Naive thymus-derived CD4-positive, alpha-beta T cell (primary cell): Measurements from ENCODE around the gene DUSP2. TPM values are rescaled to one million over a fixed set of nuclear protein-coding genes. Genes with fewer than 3 reads are reported as not detected.

Source experiments
- ATAC-seq: fragments of 150-1000 bp; cut with Tn5 transposase; 2 replicates; pipeline ENCODE4 v1.10.0; 2021; ENCODE audit warnings: mild to moderate bottlenecking, moderate library complexity
- CTCF ChIA-PET: fragments of 350-600 bp; sonication (Branson Sonifier 250); formaldehyde crosslinking; loops from one replicate; lab custom pipeline; 2021; ENCODE audit warnings: antibody characterized with exemption; lab: Charles Lee
- POLR2A ChIA-PET: fragments of 350-600 bp; sonication (Branson Sonifier 250); formaldehyde crosslinking; loops from one replicate; lab custom pipeline; 2021; ENCODE audit warnings: antibody characterized with exemption, inconsistent platforms; lab: Charles Lee
- DNase-seq, 9 donors: peaks; one replicate each; pipeline versions ENCODE4 v3.0.0 to v3.0.0-alpha.2; 2020 to 2022; ENCODE audit warnings: mixed read lengths in 1 of 9
- H3K27ac ChIP-seq: one replicate; pipeline ENCODE4 v1.7.0; 2013; ENCODE audit warnings: mild to moderate bottlenecking, low read depth, low read length, moderate library complexity
- H3K27me3 ChIP-seq, 2 donors: one replicate each; pipeline ENCODE4 v1.7.0; 2013; ENCODE audit warnings: low read length in 2 of 2, mild to moderate bottlenecking in 2 of 2, moderate library complexity in 2 of 2; ENCODE audit not compliant: control insufficient read depth in 2 of 2, insufficient read depth in 2 of 2
- H3K36me3 ChIP-seq, 3 experiments: 1 replicate in 2 of 3; 2 replicates in 1 of 3; pipeline ENCODE4 v1.7.0; 2013; ENCODE audit warnings: low read length in 3 of 3, mild to moderate bottlenecking in 3 of 3, moderate library complexity in 1 of 3; ENCODE audit not compliant: insufficient read depth in 3 of 3, control insufficient read depth in 2 of 3
- H3K4me1 ChIP-seq, 2 donors: one replicate each; pipeline ENCODE4 v1.7.0; 2013; ENCODE audit warnings: low read length in 2 of 2, mild to moderate bottlenecking in 2 of 2, moderate library complexity in 1 of 2; ENCODE audit not compliant: control insufficient read depth in 2 of 2, insufficient read depth in 2 of 2
- H3K4me3 ChIP-seq: 2 replicates; pipeline ENCODE4 v1.7.0; 2013; ENCODE audit warnings: mild to moderate bottlenecking, low read length
- H3K9me3 ChIP-seq, 3 experiments: 1 replicate in 2 of 3; 2 replicates in 1 of 3; pipeline ENCODE4 v1.7.0; 2013; ENCODE audit warnings: low read length in 3 of 3; ENCODE audit not compliant: control insufficient read depth in 2 of 3
- H3K27ac Mint-ChIP-seq, 9 donors: one replicate each; pipeline ENCODE4 v1.8.0; 2020 to 2022; ENCODE audit warnings: mixed read lengths in 9 of 9, mild to moderate bottlenecking in 8 of 9, moderate library complexity in 5 of 9, inconsistent platforms in 2 of 9
- H3K27me3 Mint-ChIP-seq, 5 donors: one replicate each; pipeline ENCODE4 v1.8.0; 2021 to 2022; ENCODE audit warnings: mixed read lengths in 5 of 5, mild to moderate bottlenecking in 1 of 5
- H3K36me3 Mint-ChIP-seq, 5 donors: one replicate each; pipeline ENCODE4 v1.8.0; 2020 to 2022; ENCODE audit warnings: mixed read lengths in 5 of 5, mild to moderate bottlenecking in 3 of 5, inconsistent platforms in 1 of 5
- H3K4me1 Mint-ChIP-seq, 7 donors: one replicate each; pipeline ENCODE4 v1.8.0; 2020 to 2022; ENCODE audit warnings: mixed read lengths in 7 of 7, mild to moderate bottlenecking in 3 of 7, inconsistent platforms in 1 of 7
- H3K4me3 Mint-ChIP-seq, 10 donors: one replicate each; pipeline ENCODE4 v1.8.0; 2020 to 2022; ENCODE audit warnings: mild to moderate bottlenecking in 10 of 10, mixed read lengths in 10 of 10, moderate library complexity in 6 of 10, inconsistent platforms in 2 of 10
- H3K9me3 Mint-ChIP-seq, 11 donors: one replicate each; pipeline ENCODE4 v1.8.0; 2020 to 2022; ENCODE audit warnings: mixed read lengths in 11 of 11, mild to moderate bottlenecking in 4 of 11, inconsistent platforms in 1 of 11, moderate library complexity in 1 of 11
- intact Hi-C, 2 donors: fragments of 100-400 bp; cut with micrococcal nuclease; formaldehyde crosslinking; loops; one replicate each; pipeline ENCODE4 v1.15.1; 2023
- polyA plus RNA-seq, 2 donors: library from polyadenylated mRNA; unstranded; fragments of 300-500 nt; fragmentation: Illumina TruSeq; gene quantifications; one replicate each; pipeline ENCODE4 v1.2.3, GENCODE V29; 2021
- total RNA-seq, 6 experiments: library from RNA in 5 of 6; stranded (reverse) in 5 of 6; gene quantifications; 1 replicate in 5 of 6; 2 replicates in 1 of 6; pipeline ENCODE4 v1.2.3 and lab custom pipeline; 2021 to 2026

The DUSP2 gene
- total and polyA plus RNA-seq, 7 experiments from 2014 or later = 21.0 to 255 (median 25.6) TPM

DNA sequence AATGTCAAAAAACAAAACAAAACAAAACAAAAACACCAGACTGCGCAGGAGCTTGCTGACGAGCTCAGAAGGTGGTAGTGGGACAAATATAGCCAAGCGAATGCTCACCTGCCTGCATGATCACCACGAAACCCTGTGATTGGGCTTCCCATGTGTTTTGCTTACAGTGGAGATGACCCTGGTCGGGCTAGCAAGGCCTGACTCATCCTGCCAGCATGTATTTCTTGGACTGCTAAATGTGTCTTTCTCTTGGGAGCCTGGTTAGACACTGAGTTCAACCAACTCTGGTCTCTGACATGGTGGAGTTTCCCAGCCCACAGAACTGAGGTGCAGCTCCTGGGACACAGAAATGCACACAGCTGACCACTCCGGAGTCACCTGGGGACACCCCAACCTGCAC lies 30.7 kb upstream of the DUSP2 start:
- no peaks in the 10 kb centered on the region for H3K9me3 Mint-ChIP-seq
- no peaks in the 10 kb centered on the region for H3K27me3 Mint-ChIP-seq
- H3K4me3 Mint-ChIP-seq = no peak overlapping the region
- Histone ChIP-seq H3K4me1 (peaks cover 8 to 13% of the 10 kb centered on the region in 2 donors), H3K9me3 (no peaks in the 10 kb centered on the region), H3K36me3 (no peaks in the 10 kb centered on the region), H3K27ac (no peak overlapping the region), H3K4me3 (no peak overlapping the region), H3K27me3 (no peaks in the 10 kb centered on the region)
- POLR2A ChIA-PET = interaction anchor here (1.5 to 3.7 kb wide), 3 partner anchors 28 to 38 kb away, joined by 5 to 59 read pairs (median 5); partner anchors contain the start of gene ASTL
- ATAC-seq (no peak), DNase-seq (no peak)
- H3K27ac Mint-ChIP-seq = no peak overlapping the region
- intact Hi-C loops = no loop called here
- H3K36me3 Mint-ChIP-seq = no peaks in the 10 kb centered on the region
- CTCF ChIA-PET = interaction anchor here (0.7 to 6.1 kb wide), 7 partner anchors 8 to 35 kb away, joined by 3 to 401 read pairs (median 4); partner anchors contain the start of genes ASTL and DUSP2
- peaks cover 6 to 28% (median 19%) of the 10 kb centered on the region in 7 donors for H3K4me1 Mint-ChIP-seq

GRCh38 chr2:96174251-96175144 lies 29.3 kb upstream of the DUSP2 start:
- Mint-ChIP-seq H3K4me3 (peak overlapping the region in 1 of 10 donors; percentile 23), H3K36me3 (peaks cover 0 to 2% (median 0%) of the 10 kb centered on the region in 5 donors), H3K27me3 (no peaks in the 10 kb centered on the region), H3K9me3 (no peaks in the 10 kb centered on the region), H3K27ac (peak overlapping the region in 8 of 9 donors; percentile 28 to 96 (median 62)), H3K4me1 (peaks cover 6 to 21% (median 13%) of the 10 kb centered on the region in 7 donors)
- peak; percentile 65 to 86 (median 78) for DNase-seq
- Histone ChIP-seq H3K9me3 (no peaks in the 10 kb centered on the region), H3K4me1 (peaks cover 4 to 8% of the 10 kb centered on the region in 2 donors), H3K36me3 (no peaks in the 10 kb centered on the region), H3K27ac (no peak overlapping the region), H3K27me3 (no peaks in the 10 kb centered on the region), H3K4me3 (no peak overlapping the region)
- ChIA-PET POLR2A (interaction anchor here (0.9 to 3.7 kb wide), 10 partner anchors 10 to 182 kb away, joined by 3 to 60 read pairs (median 6); partner anchors contain the start of genes ASTL and DUSP2), CTCF (interaction anchor here (0.6 to 6.1 kb wide), 22 partner anchors 8 to 588 kb away, joined by 3 to 401 read pairs (median 5); partner anchors contain the start of genes ASTL, CIAO1, DUSP2 and STARD7)
- peak; percentile 97 for ATAC-seq
- intact Hi-C loops = loop anchor here (1.0 kb wide), 4 partner anchors 10 to 182 kb away; partner anchors contain the start of gene ASTL (in 2 of the 2)

GRCh38 chr2:96171831-96172230 lies 26.6 kb upstream of the DUSP2 start:
- Histone ChIP-seq H3K9me3 (no peaks in the 10 kb centered on the region), H3K27me3 (no peaks in the 10 kb centered on the region), H3K36me3 (no peaks in the 10 kb centered on the region), H3K4me3 (no peak overlapping the region), H3K4me1 (peaks cover 4 to 8% of the 10 kb centered on the region in 2 donors), H3K27ac (no peak overlapping the region)
- peaks cover 6 to 19% (median 12%) of the 10 kb centered on the region in 7 donors for H3K4me1 Mint-ChIP-seq
- ATAC-seq = no peak
- no peak overlapping the region for H3K4me3 Mint-ChIP-seq
- ChIA-PET CTCF (interaction anchor here (6.1 kb wide), 1 partner anchor 31 kb away, joined by 401 read pairs; the partner anchor contains the start of genes ASTL and DUSP2), POLR2A (no interaction called here)
- intact Hi-C loops = no loop called here
- DNase-seq = no peak
- peaks cover 0 to 6% (median 4%) of the 10 kb centered on the region in 5 donors for H3K36me3 Mint-ChIP-seq
- no peaks in the 10 kb centered on the region for H3K27me3 Mint-ChIP-seq
- peak overlapping the region in 5 of 9 donors; percentile 13 to 83 (median 63) for H3K27ac Mint-ChIP-seq
- peaks cover 0 to 6% (median 0%) of the 10 kb centered on the region in 11 donors for H3K9me3 Mint-ChIP-seq

GRCh38 chr2:96170626-96171025 lies 25.4 kb upstream of the DUSP2 start:
- Histone ChIP-seq H3K4me1 (peaks cover 4 to 8% of the 10 kb centered on the region in 2 donors), H3K27me3 (no peaks in the 10 kb centered on the region), H3K4me3 (no peak overlapping the region), H3K27ac (no peak overlapping the region), H3K36me3 (no peaks in the 10 kb centered on the region), H3K9me3 (no peaks in the 10 kb centered on the region)
- Mint-ChIP-seq H3K27ac (peak overlapping the region in 1 of 9 donors; percentile 55), H3K36me3 (peaks cover 0 to 6% (median 4%) of the 10 kb centered on the region in 5 donors), H3K4me1 (peaks cover 6 to 19% (median 12%) of the 10 kb centered on the region in 7 donors), H3K27me3 (no peaks in the 10 kb centered on the region), H3K4me3 (no peak overlapping the region), H3K9me3 (peaks cover 0 to 6% (median 0%) of the 10 kb centered on the region in 11 donors)
- ChIA-PET CTCF (interaction anchor here (1.0 to 6.1 kb wide), 2 partner anchors 29 to 30 kb away, joined by 4 to 401 read pairs; partner anchors contain the start of genes ASTL and DUSP2), POLR2A (interaction anchor here (1.2 to 1.4 kb wide), 3 partner anchors 30 to 32 kb away, joined by 3 to 4 read pairs (median 3); partner anchors contain the start of gene ASTL)
- ATAC-seq (no peak), DNase-seq (no peak)
- intact Hi-C loops = no loop called here

DNA sequence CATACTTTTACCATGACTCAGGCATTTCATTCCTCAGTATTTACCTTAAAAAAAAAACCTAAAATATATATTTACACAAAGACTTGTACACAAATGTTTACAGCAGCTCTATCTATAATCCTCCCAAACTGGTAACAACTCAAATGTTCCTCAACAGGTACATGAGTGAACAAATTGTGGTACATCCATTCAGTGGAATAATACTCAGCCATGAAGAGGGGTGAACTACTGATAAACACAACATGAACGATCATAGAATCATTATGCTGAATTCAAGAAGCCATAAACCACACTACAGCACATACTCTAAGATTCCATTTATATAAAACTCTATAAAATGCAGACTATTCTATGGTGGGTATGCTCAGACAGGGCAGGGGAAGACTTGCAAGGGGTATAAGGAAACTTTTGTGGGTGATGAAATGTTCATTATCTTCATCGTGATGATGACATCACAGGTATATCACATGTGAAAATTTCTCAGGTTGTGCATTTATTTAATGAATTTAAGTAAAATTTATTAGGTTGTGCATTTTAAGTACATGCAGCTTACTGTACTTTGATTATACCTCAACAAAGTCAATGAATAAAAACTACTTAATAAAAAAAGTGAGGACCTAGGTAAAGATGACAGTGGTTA lies 24.7 kb upstream of the DUSP2 start:
- H3K36me3 Mint-ChIP-seq = peaks cover 0 to 6% (median 4%) of the 10 kb centered on the region in 5 donors
- no peak overlapping the region for H3K4me3 ChIP-seq
- H3K4me1 ChIP-seq = peaks cover 6 to 9% of the 10 kb centered on the region in 2 donors
- no peaks in the 10 kb centered on the region for H3K9me3 ChIP-seq
- ChIA-PET POLR2A (interaction anchor here (0.6 to 1.4 kb wide), 4 partner anchors 29 to 68 kb away, joined by 3 to 4 read pairs (median 3); partner anchors contain the start of gene ASTL), CTCF (interaction anchor here (1.0 to 1.4 kb wide), 2 partner anchors 29 to 31 kb away, joined by 4 read pairs; no protein-coding TSS in a partner anchor)
- H3K4me1 Mint-ChIP-seq = peaks cover 7 to 22% (median 15%) of the 10 kb centered on the region in 7 donors
- no peaks in the 10 kb centered on the region for H3K27me3 ChIP-seq
- H3K36me3 ChIP-seq = no peaks in the 10 kb centered on the region
- DNase-seq (no peak), ATAC-seq (no peak)
- no peak overlapping the region for H3K27ac ChIP-seq
- no peaks in the 10 kb centered on the region for H3K27me3 Mint-ChIP-seq
- intact Hi-C loops = no loop called here
- H3K27ac Mint-ChIP-seq = no peak overlapping the region
- no peak overlapping the region for H3K4me3 Mint-ChIP-seq
- H3K9me3 Mint-ChIP-seq = peaks cover 0 to 6% (median 0%) of the 10 kb centered on the region in 11 donors
